ENCODE results near the gene DRGX.

Gene DRGX

DNA sequence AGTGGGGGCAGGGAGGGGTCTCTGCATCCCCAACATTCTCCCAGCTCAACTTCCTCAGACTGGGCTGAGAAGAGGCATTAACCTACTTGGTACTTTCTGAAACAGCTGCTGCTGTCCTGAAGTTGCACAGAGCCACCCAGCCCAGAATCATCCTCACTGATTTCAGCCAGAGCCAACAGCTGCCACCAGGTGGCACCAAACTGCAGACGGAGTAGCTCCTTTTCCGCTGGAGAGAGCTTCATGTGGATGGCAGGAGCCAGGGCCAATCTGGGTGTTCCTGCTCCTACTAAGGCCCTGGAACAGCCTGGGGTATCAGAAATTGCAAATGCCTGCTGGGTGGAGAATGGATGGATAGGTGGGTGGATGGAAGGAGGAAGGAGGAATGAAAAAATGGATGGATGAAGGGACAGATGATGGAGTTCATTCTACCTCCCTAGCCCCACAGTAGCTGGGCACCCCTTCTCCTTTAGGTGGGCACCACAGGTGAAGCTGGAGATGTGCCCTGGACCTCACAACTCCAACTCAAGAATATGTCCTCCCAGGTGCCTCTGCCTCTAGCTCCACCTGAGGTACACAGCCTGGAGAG, 11.8 kb upstream of the DRGX start:
- peak; percentile 56 for DNase-seq

DNA sequence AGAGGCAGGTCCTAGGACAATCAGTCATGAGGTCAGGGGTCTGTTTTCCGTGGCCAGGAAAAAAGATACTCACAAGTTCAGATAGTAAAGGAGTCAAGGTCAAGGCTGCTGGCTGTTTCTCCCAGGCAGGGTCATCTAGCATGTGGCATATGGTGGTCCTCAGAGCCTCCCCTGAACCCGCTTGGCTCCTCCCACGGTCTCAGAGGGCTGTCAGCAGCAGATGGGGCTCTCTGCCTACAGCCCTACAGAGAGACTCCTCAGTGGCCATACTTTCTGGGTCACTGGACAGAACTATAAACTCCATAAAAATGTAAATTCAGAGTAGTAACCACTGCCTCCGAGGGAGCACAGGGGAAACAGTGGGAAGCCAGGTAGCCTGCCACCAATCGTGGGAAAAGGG, 11.3 kb upstream of the DRGX start:
- DNase-seq, result no peak

DNA sequence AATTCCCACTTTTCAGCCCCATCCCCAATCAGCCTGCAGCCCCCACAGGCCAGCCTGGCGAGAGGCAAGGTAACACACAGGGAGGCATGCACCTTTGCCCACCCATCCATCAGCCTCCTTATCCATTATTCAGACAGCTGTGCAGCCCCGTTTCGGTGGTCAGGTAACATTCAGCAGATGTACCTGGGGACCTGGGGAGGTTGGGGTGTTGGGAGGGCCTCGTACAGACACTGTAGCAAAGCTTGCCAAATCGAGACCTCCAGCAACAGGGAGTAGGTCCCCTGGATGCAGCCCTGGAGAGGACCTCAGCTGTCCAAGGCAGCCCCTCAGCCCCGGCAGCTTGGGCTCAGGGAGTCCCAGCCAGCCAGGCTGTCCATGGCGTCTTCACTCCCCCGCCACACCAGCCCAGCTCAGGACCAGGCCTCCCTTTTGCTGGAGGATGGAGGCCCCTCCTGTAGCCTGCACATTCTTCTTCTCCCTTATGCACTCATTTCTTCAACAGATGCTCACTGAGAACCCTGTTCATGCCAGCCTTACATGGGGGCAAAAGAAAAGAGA, 8.5 kb upstream of the DRGX start:
- DNase-seq, result no peak

DNA sequence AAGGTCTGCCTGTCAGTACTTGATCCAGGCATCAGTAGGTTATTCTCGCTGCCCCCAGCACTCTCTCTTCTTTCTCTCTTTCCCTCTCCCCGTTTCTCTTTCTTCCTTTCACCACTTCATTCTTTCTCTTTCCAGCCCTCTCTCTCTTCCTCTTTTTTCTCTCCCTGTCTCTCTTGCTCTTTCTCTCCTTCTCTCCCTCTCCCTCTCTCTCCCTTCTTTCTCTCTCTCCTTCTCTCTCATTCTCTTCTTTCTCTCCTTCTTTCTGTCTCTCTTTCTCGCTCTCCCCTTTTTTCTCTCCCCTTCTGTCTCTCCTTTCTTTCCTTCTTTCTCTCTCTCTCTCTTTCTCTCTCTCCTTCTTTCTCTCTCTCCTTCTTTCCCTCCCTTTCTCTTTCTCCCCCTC, 7.5 kb upstream of the DRGX start:
- DNase-seq, result no peak

DNA sequence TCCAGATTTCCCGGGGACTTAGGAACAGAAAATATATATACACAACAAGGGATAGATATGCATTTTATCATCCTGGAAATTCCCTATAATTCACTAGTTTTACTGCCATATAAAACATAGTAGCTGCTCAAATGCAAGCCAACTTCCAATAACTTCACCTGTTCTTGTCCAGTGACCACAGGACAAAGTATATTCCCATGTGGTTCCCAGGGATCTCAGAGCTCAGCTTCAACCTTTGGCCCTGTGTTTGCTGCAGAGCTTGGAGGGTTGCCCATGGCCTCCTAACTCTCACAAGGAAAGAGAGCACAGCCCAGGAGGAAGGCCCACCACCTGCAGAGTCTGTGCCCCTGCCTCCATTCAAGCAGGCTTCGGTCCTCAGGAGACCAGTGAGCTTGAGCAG, 4.5 kb upstream of the DRGX start:
- no peak for DNase-seq

DNA sequence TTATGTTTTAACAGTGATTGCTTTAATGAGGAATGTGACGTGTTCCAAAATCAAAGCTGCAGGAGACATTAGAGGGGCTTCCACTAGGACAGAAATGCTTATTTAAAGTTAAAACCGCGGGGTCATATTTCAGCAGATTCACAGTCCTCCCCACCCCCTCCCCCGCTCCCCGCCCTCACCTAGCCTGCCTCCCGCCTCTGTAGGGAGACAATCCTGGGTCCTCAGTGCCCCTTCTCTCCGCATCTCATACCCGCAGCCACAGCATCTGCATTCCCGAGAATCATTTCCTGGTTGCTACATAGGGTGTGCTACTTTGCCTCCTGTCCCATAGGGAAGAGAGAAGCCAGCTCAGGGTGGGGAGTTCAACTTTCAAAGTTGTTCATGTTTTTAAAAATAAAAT, 3.1 kb upstream of the DRGX start:
- DNase-seq, result no peak

DNA sequence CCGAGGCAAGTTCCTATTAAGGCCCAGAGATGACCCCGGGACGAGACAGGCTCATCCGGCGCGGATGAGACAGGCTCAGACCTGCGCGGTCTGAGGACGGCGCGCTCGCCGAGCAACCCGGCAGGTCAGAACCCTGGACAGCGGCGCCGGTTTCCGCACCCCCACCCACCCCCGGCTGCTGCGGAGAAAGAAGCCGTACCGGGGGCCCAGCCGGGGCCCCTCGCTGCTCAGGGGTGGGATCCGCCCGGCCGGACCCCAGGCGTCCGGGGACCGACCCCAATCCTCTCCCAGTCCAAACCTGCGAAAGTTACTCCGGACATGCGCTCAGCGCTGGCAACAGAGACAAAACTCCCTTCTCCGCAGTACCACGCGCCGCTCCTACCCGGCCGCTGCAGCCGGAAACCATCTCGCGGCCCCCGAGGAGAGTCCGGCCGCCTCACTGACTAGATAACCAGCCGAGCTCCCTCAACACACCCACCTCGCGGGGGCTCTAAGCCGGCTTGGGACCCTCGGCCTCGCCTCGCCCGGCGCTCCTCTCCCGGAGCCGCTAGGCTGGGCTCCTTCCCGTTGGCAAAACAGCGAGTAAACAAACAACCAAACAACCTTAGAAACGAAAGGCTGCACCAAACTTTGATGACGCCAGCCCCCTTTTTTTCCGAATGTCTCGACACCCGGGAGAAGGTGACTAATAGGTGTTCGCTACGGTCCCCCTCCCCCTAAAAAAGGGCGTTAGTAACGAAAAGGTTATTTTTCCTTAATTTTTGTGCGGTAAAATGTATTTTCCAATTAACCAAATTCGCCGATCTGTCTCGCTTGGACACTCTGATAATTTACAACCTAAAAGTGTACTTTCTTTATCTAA, 2.3 kb upstream of the DRGX start:
- no peak for DNase-seq

DNA sequence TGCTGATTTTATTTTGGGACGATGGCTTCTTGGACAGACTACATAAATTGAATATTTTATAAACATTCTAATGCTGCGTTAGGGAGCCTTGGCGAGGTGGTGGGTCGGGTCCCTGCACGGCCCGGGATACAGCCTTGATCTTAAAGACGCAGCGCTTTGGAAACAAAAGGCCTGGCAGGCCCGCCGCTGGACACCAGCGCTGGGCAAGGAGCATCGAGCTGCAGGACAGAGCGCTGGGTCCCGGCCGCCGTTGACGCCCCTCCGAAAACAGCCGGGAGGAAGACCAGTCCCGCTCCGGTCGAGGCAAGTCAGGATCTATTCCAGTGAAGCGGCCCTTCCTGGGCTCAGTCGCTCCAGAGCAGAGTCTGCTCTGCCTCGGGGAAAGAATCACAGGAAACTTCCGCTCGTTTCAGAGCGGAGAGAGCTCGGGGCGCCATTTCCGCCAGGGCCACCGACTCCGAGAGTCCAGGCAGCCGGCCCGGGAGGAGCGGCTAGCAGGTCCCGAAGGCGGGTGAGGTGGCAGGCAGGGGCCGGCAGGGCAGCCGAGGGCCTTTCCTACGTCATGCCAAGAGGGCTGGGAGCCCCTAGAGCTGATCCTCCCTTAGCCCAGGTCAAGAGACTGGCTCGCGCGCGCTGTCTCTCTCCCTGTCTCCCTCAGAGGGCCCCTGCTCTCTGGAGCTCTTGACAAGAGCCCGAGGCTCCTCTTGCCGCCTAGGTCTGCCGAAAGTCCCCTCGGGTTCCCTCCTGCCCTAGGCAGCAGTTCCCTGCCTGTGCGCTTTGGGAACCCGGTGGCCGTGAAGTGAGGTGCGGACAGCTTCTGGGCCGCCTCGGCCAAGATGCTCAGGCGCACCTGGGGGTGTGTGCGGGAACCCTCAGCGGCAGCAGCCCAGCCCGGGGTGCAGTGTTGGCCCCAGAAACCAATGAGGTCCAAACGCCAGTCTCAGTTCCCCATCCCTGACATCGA, 1.4 kb upstream of the DRGX start:
- DNase-seq, result no peak

DNA sequence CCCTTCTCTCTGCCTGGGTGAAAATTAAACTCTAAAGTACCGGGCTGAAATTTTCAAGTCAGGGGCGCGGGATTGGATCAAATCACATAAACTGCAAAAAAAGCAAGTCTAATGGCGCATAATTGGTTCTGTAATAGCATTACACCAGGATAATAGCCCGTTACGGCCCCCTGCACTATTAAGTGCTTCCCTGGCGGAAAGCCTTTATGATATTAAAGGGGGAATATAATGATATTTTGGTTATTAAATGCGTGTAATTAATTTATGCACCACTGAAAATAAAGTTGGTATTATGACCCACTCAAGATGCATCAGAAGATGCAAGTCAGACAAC, 744 bp upstream of the DRGX start:
- no peak for DNase-seq

DNA sequence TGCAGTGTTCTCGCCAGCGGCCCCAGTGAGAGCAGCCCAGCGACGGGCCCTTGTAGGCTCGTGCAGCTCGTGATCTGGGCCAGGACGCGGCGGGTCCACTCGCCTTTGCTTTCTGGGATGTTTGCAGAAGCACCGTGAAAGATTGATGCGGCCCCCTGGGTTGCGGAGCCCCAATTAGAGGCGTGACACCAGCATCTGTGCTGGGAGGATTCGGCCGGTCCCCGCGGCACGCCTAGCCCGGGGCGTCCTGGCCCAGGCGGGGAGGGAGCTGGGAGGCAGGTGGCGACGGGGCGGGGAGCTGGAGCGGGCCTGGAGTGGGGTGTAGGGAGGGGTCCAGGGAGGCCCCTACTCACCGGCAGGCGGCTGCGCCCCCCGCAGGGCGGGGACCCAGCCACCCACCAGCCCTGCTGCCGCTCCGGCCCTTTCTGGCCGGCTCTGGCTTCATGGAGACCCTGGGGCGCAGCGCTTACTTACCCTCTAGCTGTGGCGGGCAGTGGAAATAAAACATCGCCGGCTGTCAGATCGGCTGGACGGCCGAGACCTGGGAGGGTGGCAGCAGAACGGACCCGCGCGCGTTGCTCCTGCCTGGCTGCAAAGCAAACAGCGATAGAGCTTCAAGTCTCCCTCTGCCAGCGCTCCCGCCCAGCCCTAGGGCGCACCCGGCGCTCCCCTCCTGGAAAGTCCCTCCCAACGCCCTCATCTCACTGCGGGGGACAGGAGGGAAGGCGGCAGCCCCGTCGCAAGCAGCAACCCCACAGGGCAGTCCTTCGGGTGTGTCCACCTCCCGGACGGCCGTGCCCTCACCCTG, 752 bp downstream of the DRGX start:
- no peak for DNase-seq

DNA sequence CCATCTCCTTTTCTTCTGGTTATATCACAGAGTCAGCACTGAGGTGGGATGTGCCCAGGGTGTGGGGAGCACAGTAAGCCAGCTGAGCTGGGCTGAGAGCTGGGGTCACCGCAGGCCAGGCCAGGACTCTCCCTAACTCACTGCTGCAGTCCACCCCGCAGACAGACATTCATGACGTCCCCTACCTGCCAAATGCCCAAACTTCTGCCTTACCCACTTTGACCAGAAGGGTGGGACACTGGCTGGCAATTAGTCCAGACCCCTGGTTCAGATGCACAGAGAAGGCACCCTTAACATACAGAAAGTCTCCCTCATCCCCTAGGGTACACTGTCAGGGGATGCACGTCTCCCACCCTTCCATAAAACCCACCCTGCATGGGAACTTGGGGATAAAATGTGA, 2.1 kb downstream of the DRGX start:
- no peak for DNase-seq

DNA sequence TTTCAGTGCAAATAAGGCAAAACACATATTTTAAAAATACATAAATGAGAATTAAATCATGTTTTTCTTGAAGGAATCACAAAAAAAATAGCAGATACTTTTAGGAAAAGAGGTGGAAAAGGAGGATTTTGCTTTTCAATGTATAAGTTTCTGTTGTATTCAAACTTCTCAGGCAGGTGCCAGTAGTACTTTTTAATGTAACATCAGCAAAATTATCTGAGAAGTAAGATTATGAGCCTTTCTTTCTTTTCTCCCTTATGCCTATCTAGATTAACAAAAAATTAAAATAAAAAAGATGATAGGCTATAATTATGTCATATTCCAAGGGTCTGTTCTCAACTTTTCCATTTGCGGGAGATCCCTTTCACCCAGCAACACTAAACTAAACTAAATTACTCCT, 2.6 kb downstream of the DRGX start:
- DNase-seq, result no peak

DNA sequence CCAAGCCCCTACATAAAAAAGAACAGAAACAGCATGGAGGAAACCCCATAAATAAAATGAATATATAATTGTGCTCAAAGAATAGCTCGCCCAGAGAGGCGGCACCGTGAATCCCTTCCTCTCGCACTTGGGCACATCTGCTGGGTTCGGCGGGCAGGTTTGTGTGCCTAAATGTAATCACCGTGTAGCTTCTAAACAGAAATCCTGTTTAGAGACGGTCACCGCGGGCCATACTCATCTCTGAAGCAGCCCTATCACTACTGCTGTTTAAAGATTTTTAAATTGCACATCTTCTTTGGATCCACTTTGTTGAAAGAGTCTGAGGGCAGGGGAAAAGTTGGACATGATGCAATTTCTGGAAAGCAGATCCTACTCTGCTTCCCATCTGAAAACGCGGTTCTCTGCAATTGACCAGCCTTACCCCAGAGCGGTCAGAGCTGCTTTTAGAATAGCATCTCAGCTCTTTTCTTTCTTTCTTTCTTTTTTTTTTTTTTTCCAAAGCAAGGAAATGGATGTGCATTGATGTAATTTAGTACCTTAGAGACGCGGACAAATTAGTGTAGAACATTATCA, 6.4 kb downstream of the DRGX start:
- no peak for DNase-seq

DNA sequence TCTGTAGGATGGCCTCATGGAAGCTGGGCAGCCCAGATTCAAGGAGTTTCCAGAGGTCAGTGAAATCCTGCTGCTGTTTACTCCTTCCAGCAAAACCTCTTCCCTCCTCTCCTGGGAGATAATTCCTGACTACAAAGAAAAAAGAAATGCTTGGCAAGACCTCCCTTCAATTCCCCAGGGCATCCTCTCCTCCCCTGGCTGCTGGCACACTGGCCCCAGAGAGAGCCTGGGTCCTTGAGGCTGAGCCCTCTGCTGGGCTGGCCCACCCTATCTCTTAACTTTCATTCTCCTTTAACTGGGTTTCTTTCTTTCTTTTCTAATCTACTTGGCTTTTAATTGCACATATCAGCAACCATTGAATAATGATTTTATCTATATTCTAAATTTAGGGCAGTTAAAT, 7.7 kb downstream of the DRGX start:
- no peak for DNase-seq

DNA sequence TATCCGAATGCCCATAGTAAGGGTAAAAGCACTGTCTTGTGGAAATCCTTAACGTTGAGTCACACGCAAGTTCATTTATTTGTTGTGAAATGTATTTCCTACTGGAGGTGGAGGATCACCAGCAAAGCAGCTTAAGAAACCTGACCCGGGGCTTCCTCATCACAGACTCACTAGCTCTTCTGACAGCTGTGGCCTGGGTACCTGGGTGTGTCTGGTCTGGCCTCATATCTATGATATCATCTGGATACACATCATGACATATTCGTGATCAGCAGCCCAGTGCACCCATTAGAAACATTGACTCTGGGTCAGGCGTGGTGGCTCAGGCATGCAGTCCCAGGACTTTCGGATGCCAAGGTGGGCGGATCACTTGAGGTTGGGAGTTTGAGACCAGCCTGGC, 8.8 kb downstream of the DRGX start:
- DNase-seq, result no peak

DNA sequence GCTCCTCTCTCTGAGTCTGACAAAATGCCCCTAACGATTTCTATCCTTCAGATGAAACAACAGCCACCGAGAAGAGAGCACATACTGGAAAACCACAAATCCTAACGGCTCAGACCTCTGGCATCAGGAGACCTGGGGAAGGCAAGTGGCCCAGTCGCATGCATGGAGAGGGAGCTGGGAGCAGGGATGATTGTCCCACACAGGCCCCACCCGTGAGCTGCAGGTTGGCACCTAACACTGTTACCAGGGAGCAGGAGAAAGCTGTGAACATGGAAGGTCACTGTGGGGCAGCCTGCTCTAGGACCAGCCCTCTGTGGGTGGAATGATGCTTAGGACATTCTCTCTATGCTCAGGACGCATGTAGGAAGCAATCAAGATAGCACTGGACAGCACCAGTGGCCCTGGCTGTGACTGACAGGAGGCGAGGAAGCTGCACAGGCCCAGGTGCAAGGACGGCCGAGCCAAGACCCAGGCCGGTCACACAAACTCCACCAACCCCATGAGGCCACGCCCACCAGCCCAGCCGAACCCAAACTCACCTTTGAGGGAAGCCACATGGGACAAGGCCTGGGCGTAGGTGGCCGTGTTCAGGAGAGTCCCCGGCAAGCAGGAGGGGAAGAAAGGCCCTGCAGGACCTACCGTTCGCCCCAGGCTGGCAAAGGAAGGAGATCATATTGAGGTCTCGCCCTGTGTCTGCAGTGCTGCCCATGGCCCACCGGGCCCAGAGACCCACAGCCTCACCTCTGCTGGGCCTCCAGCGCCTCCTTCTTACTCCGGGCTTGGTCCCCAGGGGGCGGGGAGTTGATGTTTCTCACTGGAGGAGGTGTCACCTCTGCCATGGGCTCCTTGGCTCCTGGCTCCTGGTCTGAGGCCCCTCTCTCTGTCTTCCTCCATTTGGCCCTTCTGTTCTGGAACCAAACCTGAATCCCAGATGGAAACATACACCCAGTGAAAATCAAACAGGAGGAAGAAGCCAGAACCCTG, 9.7 kb downstream of the DRGX start:
- no peak for DNase-seq

DNA sequence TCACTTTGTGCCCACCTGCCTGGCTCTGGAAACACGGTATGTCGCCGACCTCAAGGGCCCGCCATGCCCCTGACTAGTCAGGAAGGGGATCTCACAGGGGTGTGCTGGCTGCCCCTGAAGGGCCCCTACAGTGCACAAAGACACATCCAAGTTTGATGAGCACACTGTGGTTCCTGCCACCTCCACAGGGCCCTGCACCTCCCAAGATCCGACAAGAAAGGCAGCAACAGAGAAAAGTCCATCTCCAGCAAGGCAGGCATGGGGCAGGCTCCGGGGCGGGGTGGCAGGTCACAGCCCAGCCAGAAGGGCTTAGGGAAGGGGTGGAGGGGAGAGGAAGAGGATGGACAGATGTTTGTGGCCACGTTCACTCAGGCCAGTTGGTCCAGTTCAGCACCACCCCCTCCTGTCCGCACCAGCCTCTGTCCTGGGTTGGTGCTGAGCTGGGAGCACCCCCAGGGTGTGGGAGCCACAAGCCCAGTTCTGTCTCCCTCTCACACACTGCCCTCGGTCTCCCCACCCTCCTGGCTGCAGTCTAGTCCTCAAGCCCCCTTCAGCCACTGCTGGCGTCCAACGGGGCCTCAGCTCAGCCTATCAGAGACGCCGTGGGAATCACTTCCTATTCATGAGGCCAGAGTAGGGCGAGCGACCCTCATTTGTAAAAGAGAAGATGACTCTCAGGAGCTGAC, 11.5 kb downstream of the DRGX start:
- no peak for DNase-seq

DNA sequence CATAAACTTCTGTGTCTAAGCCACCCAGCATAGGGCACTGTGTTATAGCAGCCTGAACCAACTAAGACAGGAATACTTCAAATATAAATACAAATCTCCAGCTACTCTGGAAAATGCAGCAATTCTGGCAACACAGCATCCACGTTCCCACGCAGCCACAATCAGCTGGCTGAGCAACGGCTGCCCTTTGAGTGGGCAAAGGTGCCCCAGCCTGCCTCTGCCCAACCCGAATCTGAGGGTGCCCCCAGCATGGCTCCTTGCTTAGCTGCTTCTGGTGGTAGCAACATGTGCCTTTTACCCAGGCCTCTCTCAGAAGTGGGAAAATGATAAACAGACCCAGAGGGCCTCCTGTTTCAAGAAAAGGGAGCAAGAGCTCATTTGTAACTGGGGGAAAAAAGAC, 12.0 kb downstream of the DRGX start:
- DNase-seq, result no peak

DNA sequence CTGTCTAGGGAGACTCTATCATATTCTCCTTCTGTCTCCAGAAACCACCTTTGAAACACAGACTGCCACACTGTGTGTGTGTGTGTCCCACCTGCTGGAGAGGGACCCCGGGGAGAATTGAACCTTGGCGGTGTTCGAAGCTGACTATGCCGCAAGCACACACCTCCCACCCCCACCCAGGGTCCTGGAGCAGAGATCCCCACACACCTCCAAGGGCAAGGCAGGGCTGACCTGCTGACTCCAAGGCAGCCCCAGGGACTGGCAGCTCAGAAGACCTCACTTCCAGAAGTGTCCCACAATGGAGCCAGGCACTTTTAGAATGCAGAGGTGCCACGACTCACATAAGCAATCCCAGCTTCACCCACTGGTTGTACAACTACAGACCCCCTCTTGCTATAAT, 13.1 kb downstream of the DRGX start:
- DNase-seq, result no peak

DNA sequence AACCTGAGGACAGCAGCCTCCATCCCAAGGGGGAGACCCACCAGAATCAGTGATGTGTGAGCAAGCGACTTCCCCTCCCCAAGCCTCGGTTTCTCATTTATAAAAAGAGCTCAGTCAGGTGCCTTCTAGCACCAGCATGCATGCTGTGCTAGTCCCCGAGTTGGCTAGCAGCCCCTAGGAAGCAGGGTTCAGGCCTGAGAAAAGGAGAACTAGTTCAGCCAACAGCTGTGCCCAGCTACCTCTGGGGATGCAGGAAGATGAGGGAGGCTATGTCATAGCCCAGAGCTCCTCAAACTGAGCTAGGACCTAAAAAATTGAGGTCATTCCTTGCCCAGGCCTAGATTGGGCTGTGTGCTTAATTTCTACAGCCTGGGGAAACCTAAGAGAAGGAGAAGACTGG, 13.7 kb downstream of the DRGX start:
- DNase-seq, result no peak
